ENCODE results near the gene CSTA.
"Not testable (repeated sequence)": the region's sequence is repeated elsewhere in the genome, so short reads cannot be mapped to it uniquely, and the experiment has no call there.

Gene CSTA

DNA sequence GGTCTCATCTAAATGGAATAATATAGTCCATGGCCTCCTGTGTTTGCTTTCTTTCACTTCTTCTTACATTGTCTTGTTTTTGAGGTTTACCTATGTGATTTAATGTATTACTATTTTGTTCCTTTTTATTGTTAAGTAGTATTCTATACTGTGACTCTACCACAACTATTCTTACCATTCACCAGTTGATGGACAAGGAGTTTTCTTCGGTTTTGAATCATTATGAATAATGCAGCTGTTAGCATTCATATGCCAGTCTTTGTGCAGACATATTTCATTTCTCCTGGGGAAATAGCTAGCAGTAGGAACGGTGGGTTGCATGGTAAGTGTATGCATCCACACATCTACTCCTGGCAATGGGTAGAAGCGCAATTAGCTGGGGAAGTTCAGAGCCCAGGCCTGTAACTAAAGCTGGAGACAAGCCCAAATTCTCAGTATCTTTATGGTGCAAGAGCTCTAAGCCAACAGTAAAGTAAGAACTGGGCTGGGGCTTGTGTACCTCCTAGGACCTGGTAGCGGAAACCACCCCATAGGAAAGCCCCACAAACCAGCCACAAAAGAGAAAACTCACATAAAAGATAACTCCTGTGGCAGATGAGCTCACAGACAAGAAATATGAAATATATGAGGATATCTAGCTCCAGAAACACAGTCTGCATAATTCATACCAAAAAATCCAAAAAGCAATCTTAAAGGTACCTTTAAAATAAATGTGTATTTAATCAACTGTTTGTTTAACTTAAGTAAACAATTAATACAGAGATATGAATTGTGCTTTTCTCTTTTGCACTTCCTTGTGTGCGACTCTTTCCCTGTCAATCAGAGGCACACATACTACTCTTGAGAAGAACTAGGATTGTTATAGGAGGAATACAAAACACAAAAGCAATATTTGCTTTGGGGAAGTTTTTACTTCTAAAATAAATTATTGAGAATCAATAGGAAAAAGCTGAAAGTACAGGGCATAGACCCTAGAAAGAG lies 2.7 kb upstream of the CSTA start:
- no peak for DNase-seq (ENCODE audit: low read depth in 2 of 2)

- DNase-seq (ENCODE audit: low read depth in 2 of 2): no peak
Measured at GRCh38 chr3:122325769-122326168, 721 bp downstream of the CSTA start.

GRCh38 chr3:122331886-122332285 lies 6.8 kb downstream of the CSTA start:
- no peak for DNase-seq (ENCODE audit: low read depth in 2 of 2)

DNA sequence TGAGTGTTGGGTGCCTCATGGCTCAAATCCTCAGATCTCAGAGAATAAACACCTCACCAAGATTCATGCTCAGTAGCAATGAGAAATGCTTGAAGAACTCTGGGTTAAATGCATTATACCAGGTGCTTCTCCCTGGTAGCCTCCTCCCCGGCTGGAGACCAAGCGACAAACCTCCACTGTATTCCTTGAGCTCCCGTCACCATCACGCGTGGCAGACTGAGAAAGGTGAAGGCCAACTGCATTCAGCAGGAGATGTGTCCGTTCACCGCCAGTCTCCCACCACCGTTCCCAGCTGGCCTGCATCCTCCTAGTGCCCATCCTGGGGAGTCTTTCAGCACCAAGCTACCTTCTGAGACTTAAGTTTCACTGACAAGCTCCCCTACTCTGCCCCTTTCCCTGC lies 7.5 kb downstream of the CSTA start:
- DNase-seq (ENCODE audit: low read depth in 2 of 2): no peak

DNA sequence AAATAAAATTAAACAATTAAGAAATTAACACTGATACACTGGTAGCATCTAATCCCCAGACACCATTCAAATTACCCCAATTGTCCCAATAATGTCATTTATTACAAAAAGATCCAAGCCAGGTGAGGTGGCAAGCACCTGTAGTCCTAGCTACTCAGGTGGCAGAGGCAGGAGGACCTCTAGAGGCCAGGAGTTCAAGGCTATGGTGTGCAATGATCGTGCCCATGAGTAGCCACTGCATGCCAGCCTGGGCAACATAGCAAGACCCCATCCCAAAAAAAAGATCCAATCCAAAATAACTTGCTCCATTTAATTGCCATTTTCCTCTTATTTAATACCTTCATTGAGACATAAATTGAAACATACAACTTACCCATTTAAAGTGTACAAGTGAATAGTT lies 17.8 kb downstream of the CSTA start:
- DNase-seq (ENCODE audit: low read depth in 2 of 2): no peak

GRCh38 chr3:122343654-122344053 lies 18.6 kb downstream of the CSTA start:
- no peak for DNase-seq (ENCODE audit: low read depth in 2 of 2)

GRCh38 chr3:122349171-122349570 lies 24.1 kb downstream of the CSTA start:
- DNase-seq (ENCODE audit: low read depth in 2 of 2): no peak

GRCh38 chr3:122350814-122351418 lies 25.9 kb downstream of the CSTA start:
- no peak for DNase-seq (ENCODE audit: low read depth in 2 of 2)

DNA sequence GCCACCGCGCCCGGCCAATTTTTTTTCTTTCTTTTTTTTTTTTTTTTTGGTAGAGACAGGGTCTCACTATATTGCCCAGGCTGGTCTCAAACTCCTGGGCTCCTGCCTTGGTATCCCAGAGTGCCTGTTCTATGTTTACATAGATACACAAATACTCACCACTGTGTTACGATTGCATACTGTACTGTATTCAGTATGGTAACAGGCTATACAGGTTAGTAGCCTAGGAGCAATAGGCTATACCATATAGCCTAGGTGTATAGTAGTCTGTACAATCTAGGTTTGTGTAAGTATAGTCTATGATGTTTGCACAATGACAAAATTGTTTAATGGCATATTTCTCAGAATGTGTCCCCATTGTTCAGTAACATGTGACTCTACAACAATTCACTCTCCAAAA lies 26.6 kb downstream of the CSTA start:
- DNase-seq (ENCODE audit: low read depth in 2 of 2): no peak

DNA sequence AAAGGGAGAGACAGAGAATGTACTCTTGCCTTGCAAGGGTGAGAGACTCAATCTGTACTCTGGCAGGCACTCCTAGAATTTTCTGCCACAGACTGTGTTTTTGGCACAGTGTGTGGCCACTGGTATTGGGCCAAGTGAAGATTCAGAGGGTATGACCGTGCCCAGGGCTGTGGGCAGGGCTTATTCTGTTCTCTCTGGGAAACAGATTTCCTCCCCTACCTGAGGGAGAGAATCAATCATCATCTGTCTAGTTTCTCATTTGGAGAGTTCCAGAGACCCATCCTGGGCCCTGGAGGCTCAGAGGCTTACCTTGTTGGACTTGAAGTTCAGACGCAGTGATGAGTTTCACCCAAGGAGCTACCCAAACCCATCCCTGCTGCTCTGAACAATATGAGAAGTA lies 28.2 kb downstream of the CSTA start:
- DNase-seq (ENCODE audit: low read depth in 2 of 2): no peak

GRCh38 chr3:122353893-122354401 lies 28.9 kb downstream of the CSTA start:
- no peak for DNase-seq (ENCODE audit: low read depth in 2 of 2)

- DNase-seq (ENCODE audit: low read depth in 2 of 2): no peak
Measured at GRCh38 chr3:122355612-122356011, 30.6 kb downstream of the CSTA start.

DNA sequence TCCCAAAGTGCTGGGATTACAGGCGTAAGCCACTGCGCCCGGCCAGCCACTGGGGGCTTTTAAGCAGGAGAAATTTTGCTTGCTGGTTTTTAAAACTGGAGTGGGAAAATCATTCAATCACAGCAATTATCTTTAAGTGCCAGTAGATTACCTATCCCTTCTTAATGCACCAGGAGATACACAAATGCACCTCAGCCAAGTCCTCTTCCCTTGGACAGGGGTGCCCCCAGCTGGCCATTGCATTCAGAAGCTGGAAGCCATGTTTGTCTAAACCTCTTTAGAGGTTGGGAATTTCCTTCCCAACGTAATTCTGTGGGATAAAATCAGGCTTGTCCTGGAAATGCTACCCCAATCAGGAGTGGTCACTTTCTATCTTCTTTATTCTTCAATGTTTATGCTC lies 31.4 kb downstream of the CSTA start:
- no peak for DNase-seq (ENCODE audit: low read depth in 2 of 2)

GRCh38 chr3:122357828-122358702 lies 33.0 kb downstream of the CSTA start:
- no peak for DNase-seq (ENCODE audit: low read depth in 2 of 2)

DNA sequence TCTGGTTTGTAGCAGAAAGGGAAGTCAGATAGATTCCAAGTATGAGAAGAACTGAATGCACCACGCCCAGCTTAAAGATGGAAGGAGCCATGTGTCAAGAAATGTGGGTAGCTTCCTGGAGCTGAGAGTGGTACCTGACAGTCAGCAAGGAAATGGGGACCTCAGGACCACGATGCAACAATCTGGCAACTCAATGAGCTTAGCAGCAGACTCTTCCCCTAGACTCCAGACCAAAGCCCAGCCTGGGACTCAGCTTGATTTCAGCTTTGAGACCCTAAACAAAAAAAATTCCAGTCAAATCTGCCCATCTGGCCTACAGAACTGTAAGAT lies 33.6 kb downstream of the CSTA start:
- DNase-seq (ENCODE audit: low read depth in 2 of 2): no peak

GRCh38 chr3:122362026-122362425 lies 37.0 kb downstream of the CSTA start:
- DNase-seq (ENCODE audit: low read depth in 2 of 2): no peak

GRCh38 chr3:122364490-122364889 lies 39.4 kb downstream of the CSTA start:
- DNase-seq (ENCODE audit: low read depth in 2 of 2): no peak

DNA sequence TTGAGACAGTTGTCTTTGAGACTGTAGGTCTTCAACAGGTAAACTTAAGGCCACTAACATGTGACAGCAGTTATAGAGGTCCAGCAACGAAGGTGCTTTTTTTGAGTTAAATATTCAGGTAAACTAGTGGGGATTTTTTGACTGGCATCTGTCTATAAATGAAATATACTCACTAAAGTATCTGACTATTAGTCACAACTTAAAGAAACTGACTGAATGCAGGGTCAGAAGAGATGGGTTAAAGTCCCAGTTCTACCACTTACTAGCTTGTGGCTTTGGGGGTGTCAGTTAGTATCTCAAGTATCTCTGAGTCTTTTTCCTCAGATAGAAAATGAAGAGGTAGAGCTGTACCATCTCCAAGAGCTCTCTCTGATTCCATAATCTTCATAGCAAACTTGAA lies 40.0 kb downstream of the CSTA start:
- DNase-seq (ENCODE audit: low read depth in 2 of 2): no peak

DNA sequence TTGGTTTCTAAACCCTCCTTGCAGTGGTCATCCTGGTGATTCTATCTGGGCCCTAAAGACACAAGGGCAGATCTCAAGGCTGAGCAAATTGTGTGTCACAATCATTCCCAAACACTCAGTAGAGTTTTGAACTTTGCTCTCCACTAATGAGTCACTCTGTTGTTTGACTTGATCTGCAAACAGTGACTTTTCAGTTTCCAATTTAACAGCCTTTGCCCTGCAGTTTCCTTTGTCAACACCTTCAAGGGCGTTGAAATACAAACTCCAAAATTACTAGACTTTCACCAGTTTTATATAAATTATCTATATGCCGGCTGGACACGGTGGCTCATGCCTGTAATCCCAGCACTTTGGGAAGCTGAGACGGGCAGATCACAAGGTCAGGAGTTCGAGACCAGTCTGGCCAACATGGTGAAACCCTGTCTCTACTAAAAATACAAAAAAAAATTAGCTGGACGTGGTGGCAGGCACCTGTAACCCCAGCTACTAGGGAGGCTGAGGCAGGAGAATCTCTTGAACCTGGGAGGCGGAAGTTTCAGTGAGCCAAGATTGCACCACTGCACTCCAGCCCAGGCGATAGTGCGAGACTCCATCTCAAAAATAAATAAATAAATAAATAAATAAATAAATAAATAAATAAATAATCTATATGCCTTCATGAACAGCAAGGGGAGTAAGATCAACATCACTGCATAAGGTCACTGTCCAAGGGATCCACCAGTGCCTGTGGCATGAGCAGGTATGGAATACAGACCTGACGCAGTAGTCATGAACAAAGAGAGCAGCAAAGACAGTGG lies 40.7 kb downstream of the CSTA start:
- not testable (repeated sequence) for DNase-seq (ENCODE audit: low read depth in 2 of 2)

GRCh38 chr3:122366379-122366749 lies 41.3 kb downstream of the CSTA start:
- no peak for DNase-seq (ENCODE audit: low read depth in 2 of 2)

DNA sequence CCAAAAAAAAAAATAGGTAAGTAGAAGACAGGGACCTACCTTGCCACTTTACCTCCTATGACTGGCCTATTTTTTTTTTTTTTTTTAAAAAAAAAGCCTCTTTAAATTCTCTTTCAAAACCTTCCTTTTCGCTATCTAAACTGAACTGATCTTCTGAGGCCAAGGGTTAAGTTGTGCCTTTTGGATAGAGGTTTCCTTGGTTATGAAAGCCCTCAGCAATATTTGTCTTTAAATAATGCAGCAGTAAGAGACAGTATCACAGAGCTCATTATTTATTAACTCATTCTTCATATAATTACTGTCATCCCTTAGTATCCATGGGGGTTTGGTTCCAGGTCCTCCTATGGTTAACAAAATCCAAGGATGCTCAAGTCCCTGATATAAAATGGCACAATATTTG lies 49.0 kb downstream of the CSTA start:
- DNase-seq (ENCODE audit: low read depth in 2 of 2): no peak

Data from stimulated activated CD4-positive, alpha-beta T cell treated with anti-CD3 and anti-CD28 coated beads, Interleukin-1b, Interleukin-23, amount 100 ng/mL, for 1 hour (primary cell).